Kidney (tissue), 14 donors: ENCODE data around the gene BBOX1. TPM values are rescaled to one million over a fixed set of nuclear protein-coding genes. Genes with fewer than 3 reads are reported as not detected.

Experiments
- DNase-seq, 5 donors: peaks; one replicate each; pipeline ENCODE4 v3.0.0-alpha.2; 2013 to 2020
- FAIRE-seq: peaks from 2 replicates; lab custom pipeline; 2012; peaks lifted over from hg19 to GRCh38; lab: Jason Lieb, UNC
- H3K27ac ChIP-seq, 2 donors: one replicate each; pipeline ENCODE4 v1.7.0; 2013; ENCODE audit warnings: low read depth in 2 of 2, low read length in 2 of 2, inconsistent platforms in 1 of 2
- H3K27me3 ChIP-seq: one replicate; pipeline ENCODE4 v1.7.1; 2013; ENCODE audit warnings: low read length, inconsistent platforms; ENCODE audit not compliant: control insufficient read depth, insufficient read depth
- H3K36me3 ChIP-seq, 3 donors: one replicate each; pipeline versions ENCODE4 v1.7.0 to v1.7.1; 2013; ENCODE audit warnings: low read length in 3 of 3, control low read depth in 1 of 3, inconsistent platforms in 1 of 3; ENCODE audit not compliant: insufficient read depth in 3 of 3, control insufficient read depth in 2 of 3
- H3K4me1 ChIP-seq, 3 donors: one replicate each; pipeline versions ENCODE4 v1.7.0 to v1.7.1; 2013; ENCODE audit warnings: low read length in 3 of 3, inconsistent platforms in 1 of 3, low read depth in 1 of 3; ENCODE audit not compliant: control insufficient read depth in 2 of 3, insufficient read depth in 2 of 3
- H3K4me3 ChIP-seq, 3 donors: one replicate each; pipeline versions ENCODE4 v1.7.0 to v1.8.1; 2013; ENCODE audit warnings: low read length in 3 of 3, control low read depth in 1 of 3, inconsistent platforms in 1 of 3
- H3K9ac ChIP-seq, 3 donors: one replicate each; pipeline versions ENCODE4 v1.7.0 to v1.7.1; 2013; ENCODE audit warnings: low read length in 3 of 3, control low read depth in 1 of 3, inconsistent platforms in 1 of 3
- H3K9me3 ChIP-seq, 3 donors: one replicate each; pipeline versions ENCODE4 v1.7.0 to v1.7.1; 2013; ENCODE audit warnings: low read length in 3 of 3, control low read depth in 1 of 3, inconsistent platforms in 1 of 3; ENCODE audit not compliant: control insufficient read depth in 2 of 3, insufficient read depth in 1 of 3
- CTCF ChIP-seq: IDR thresholded peaks from 3 replicates; pipeline ENCODE4 v1.5.1; 2012; ENCODE audit warnings: mild to moderate bottlenecking, moderate library complexity, borderline replicate concordance; ENCODE audit not compliant: insufficient read depth; ENCODE audit errors: extremely low read depth
- intact Hi-C: fragments of 100-400 bp; cut with DNase I; formaldehyde crosslinking; loops from one replicate; pipeline ENCODE4 v1.11.1; 2022
- polyA plus RNA-seq: library from polyadenylated mRNA; stranded (reverse); fragments of 350-450 nt; fragmentation: Illumina TruSeq; extraction: RNeasy Lipid Tissue Mini Kit (QIAGEN cat#74804); gene quantifications from one replicate; pipeline ENCODE4 v1.2.3, GENCODE V29; 2014; ENCODE audit warnings: low read depth, low replicate concordance; ENCODE audit not compliant: insufficient read depth
- total RNA-seq: library from RNA; stranded (reverse); fragmentation: NEBNext Ultra II Directional; extraction: Animal tissue kit (Norgen Biotek cat#: 25700); gene quantifications from one replicate; pipeline ENCODE4 v1.2.1, GENCODE V29; 2021
- donor health status: control.
- donor health status: control.
- donor health status: control.
- donor health status: control.
- donor health status: control.
- donor health status: DM: yes; HTN: yes; CAD: no.
- donor health status: Normal renal cell carcinoma (clear cell type).

BBOX1 gene
- total and polyA plus RNA-seq, 2 donors from 2014 or later: 159 to 414 TPM

GRCh38 chr11:27162237-27162636 is 121.6 kb downstream of the BBOX1 start:
- H3K36me3 ChIP-seq: no peaks in the 10 kb centered on the region
- H3K27me3 ChIP-seq: no peaks in the 10 kb centered on the region
- intact Hi-C loops: no loop called here
- H3K4me3 ChIP-seq: no peak overlapping the region
- no peak overlapping the region for H3K9ac ChIP-seq
- DNase-seq: peak in 1 of 5 donors; percentile 18
- H3K27ac ChIP-seq: peak overlapping the region in 1 of 2 donors; percentile 77
- H3K9me3 ChIP-seq: no peaks in the 10 kb centered on the region
- TF ChIP-seq CTCF: no peak
- no peak for FAIRE-seq
- H3K4me1 ChIP-seq: peaks cover 0 to 10% (median 4%) of the 10 kb centered on the region in 3 donors

- FAIRE-seq: no peak
- no peak for TF ChIP-seq CTCF
- intact Hi-C loops: no loop called here
- no peaks in the 10 kb centered on the region for H3K9me3 ChIP-seq
- no peak overlapping the region for H3K4me3 ChIP-seq
- DNase-seq: no peak
- H3K27ac ChIP-seq: no peak overlapping the region
- H3K4me1 ChIP-seq: peaks cover 0 to 10% (median 0%) of the 10 kb centered on the region in 3 donors
- H3K36me3 ChIP-seq: no peaks in the 10 kb centered on the region
- no peak overlapping the region for H3K9ac ChIP-seq
- H3K27me3 ChIP-seq: no peaks in the 10 kb centered on the region
Observed at GRCh38 chr11:27166130-27166529, 125.5 kb downstream of the BBOX1 start.

DNA sequence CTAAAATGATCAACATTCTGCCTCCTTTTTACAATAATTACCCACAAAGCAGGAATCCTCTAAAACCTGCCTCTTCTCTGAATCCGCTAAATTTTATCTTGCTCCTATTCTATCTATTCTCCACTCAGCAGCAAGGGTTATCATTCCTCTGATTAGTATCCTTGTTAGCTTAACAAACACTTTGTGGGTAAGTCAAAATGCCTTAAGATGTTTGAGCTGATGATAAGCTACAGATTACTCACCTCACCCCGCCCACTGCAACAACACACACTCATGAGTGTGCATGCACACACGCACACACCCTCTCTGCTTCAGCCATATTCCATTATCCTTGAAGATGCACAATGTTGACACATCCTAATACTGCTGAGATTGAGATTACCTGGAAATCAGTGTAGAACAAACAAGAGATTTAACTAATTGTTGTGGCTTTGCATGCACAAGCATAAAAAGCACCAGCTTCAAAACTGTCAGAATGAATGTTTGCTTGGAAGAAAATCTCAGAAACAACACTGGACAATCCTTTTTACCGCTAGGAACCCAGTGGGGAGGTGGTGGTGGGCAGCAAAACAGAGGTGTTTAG is 130.9 kb downstream of the BBOX1 start:
- peaks cover 0 to 3% (median 0%) of the 10 kb centered on the region in 3 donors for H3K4me1 ChIP-seq
- intact Hi-C loops: no loop called here
- no peaks in the 10 kb centered on the region for H3K9me3 ChIP-seq
- H3K4me3 ChIP-seq: no peak overlapping the region
- no peak for TF ChIP-seq CTCF
- no peak overlapping the region for H3K27ac ChIP-seq
- FAIRE-seq (no peak), DNase-seq (no peak)
- H3K27me3 ChIP-seq: no peaks in the 10 kb centered on the region
- H3K36me3 ChIP-seq: no peaks in the 10 kb centered on the region
- H3K9ac ChIP-seq: no peak overlapping the region

DNA sequence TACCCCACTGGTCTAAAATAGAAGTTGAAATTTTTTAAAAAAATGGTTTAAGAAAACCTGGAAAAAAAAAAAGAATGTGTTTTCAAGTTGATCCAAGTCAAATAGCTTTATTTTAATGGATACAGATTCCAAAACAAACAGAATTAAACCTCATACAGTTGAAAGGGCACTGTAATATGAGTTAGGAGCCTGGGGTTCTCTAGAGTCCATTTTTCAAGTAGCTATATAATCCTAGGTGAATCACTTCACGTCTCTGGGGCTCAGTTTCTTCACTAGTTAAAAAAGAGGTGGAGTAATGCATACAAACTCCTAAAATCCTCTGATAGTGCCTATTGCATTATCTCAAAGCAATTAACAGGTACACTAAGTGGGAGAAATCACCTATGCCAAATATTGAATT is 132.9 kb downstream of the BBOX1 start:
- H3K27ac ChIP-seq: no peak overlapping the region
- no peaks in the 10 kb centered on the region for H3K27me3 ChIP-seq
- no peak overlapping the region for H3K9ac ChIP-seq
- no peak overlapping the region for H3K4me3 ChIP-seq
- no peaks in the 10 kb centered on the region for H3K9me3 ChIP-seq
- no peaks in the 10 kb centered on the region for H3K36me3 ChIP-seq
- no peak for DNase-seq
- FAIRE-seq: no peak
- TF ChIP-seq CTCF: no peak
- H3K4me1 ChIP-seq: peaks cover 0 to 3% (median 0%) of the 10 kb centered on the region in 3 donors
- intact Hi-C loops: no loop called here
